Osteoblast (primary cell): ENCODE results near the gene ARHGAP23. TPM values are rescaled to one million over a fixed set of nuclear protein-coding genes. Genes with fewer than 3 reads are reported as not detected.
A peak's percentile ranks its signal among the peaks of the same experiment; 100 is the strongest.
"Not testable (repeated sequence)": the region's sequence is repeated elsewhere in the genome, so short reads cannot be mapped to it uniquely, and the experiment has no call there.

Experiments
- DNase-seq: peaks from one replicate; pipeline ENCODE4 v3.0.0; 2011; ENCODE audit warnings: low spot score, mixed read lengths; ENCODE audit not compliant: insufficient read length; ENCODE audit errors: missing footprints
- H2AFZ ChIP-seq: 2 replicates; pipeline ENCODE4 v1.6.0; 2011; ENCODE audit warnings: mild to moderate bottlenecking, low read length
- H3K27ac ChIP-seq: 2 replicates; pipeline ENCODE4 v1.5.1; 2011; ENCODE audit warnings: mild to moderate bottlenecking, low read depth, low read length, moderate library complexity
- H3K27me3 ChIP-seq: 2 replicates; pipeline ENCODE4 v1.6.0; 2012; ENCODE audit warnings: mild to moderate bottlenecking, control low read depth, inconsistent platforms, low read length, moderate library complexity; ENCODE audit not compliant: insufficient read depth
- H3K36me3 ChIP-seq: 2 replicates; pipeline ENCODE4 v1.5.1; 2011; ENCODE audit warnings: mild to moderate bottlenecking, low read length, control low read depth, moderate library complexity; ENCODE audit not compliant: insufficient read depth
- H3K4me1 ChIP-seq: 2 replicates; pipeline ENCODE4 v1.5.1; 2011; ENCODE audit warnings: mild to moderate bottlenecking, low read length, control low read depth, moderate library complexity; ENCODE audit not compliant: insufficient read depth
- H3K4me2 ChIP-seq: 2 replicates; pipeline ENCODE4 v1.6.0; 2011; ENCODE audit warnings: mild to moderate bottlenecking, low read length; ENCODE audit not compliant: insufficient read depth
- H3K4me3 ChIP-seq: fragments of 200-600 bp; sonication (generic); 3 replicates; pipeline ENCODE4 v1.5.1; 2012; ENCODE audit warnings: mild to moderate bottlenecking, low read length, inconsistent platforms; ENCODE audit not compliant: insufficient read depth
- H3K79me2 ChIP-seq: 2 replicates; pipeline ENCODE4 v1.6.0; 2012; ENCODE audit warnings: mild to moderate bottlenecking, low read length, control low read depth, inconsistent platforms; ENCODE audit not compliant: insufficient read depth
- H3K9me3 ChIP-seq: 2 replicates; pipeline ENCODE4 v1.5.1; 2011; ENCODE audit warnings: low read depth, low read length, control low read depth
- H4K20me1 ChIP-seq: 2 replicates; pipeline ENCODE4 v1.6.0; 2012; ENCODE audit warnings: mild to moderate bottlenecking, low read length, control low read depth; ENCODE audit not compliant: insufficient read depth
- total RNA-seq: library from RNA; depleted of rRNA; stranded (reverse); fragments of >200 nt; gene quantifications from 2 replicates; pipeline ENCODE4 v1.2.3, GENCODE V29; 2012
- TF ChIP-seq, protein P1 (sequence below): IDR thresholded peaks from 2 replicates; pipeline ENCODE4 v1.5.1; 2011; ENCODE audit warnings: mild to moderate bottlenecking, low read depth, low read length, moderate library complexity; ENCODE audit errors: extremely low read depth

The ARHGAP23 gene
- total RNA-seq, 1 donor: 47.0 TPM

DNA sequence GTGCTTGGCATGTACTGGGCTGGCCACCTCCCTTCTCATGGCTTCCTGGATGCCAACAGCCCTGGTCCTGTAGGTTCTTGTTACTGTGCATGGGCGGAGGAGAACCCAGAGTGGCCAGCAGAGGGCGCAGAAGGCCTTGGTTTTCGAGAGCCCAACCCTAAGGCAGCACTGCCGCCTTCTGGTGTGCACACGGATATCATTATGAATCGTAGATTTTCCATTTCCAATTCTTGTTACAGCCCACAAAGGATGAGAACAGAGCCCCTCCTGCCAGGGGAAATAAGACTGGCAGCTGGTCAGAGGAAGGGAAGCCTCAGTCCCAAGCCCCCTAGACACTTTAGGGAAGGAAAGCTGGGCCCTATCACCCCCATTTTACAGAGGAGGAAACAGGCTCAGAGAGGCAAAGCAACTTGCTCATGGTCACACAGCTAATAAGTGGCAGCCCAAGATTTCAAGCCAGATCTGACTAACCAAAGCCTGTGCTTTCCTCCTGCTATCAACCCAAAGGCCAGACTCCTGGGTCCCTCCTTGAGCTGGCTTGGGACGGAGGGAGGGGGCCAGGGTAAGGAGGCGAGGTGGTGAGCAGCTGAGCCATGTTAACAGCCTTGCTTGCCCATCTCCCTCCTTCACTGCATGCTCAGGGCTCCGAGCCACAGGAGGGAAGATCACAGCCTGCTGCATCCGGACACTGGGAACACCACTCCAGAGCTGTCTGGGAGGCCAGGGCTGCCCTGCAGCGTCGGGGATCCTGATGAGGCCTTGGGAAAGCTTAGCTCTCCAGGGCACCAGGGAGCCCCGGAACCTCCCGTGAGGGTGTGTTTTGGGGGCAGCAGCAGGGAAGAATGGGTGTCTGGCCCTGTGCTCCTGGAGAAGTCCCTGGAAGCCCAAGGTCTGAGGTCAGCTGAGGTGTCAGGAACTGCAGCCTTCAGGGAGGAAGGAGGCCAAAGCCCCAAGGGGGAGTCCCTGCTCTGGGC lies 64.1 kb downstream of the ARHGAP23 start:
- peak overlapping the region; percentile 23 for H3K27ac ChIP-seq
- not testable (repeated sequence) for H3K27me3 ChIP-seq

DNA sequence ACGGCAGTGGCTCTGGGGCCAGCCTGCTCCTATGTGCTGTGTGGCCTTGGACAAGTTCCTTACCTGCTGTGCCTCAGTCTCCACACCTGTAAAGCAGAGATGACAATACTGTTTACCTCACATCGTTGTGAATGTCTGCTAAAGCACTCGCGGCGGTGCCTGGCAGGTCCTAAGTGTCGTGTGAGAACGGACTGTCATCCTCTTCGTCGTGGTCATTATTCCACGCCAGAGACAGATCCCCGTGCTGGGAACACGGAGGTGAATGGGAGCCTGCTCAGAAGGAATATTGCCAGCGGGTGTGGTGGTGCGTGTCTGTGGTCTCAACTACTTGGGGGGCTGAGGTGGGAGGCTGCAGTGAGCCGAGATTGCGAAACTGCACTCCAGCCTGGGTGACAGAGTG lies 65.9 kb downstream of the ARHGAP23 start:
- DNase-seq, H2AFZ ChIP-seq, H3K4me2 ChIP-seq, H3K4me1 ChIP-seq, H3K27ac ChIP-seq, H3K9me3 ChIP-seq, H3K27me3 ChIP-seq, H3K4me3 ChIP-seq: not testable (repeated sequence)
- H3K36me3 ChIP-seq: peaks cover 68% of the 10 kb centered on the region
- H4K20me1 ChIP-seq: peaks cover 15% of the 10 kb centered on the region
- H3K79me2 ChIP-seq: peaks cover 12% of the 10 kb centered on the region

More for the DNA sequence above, 64.1 kb downstream of the ARHGAP23 start:
- peaks cover 57% of the 10 kb centered on the region for H3K36me3 ChIP-seq
- peaks cover 15% of the 10 kb centered on the region for H4K20me1 ChIP-seq
- peak; percentile 88 for DNase-seq
- TF ChIP-seq, protein P1, sequence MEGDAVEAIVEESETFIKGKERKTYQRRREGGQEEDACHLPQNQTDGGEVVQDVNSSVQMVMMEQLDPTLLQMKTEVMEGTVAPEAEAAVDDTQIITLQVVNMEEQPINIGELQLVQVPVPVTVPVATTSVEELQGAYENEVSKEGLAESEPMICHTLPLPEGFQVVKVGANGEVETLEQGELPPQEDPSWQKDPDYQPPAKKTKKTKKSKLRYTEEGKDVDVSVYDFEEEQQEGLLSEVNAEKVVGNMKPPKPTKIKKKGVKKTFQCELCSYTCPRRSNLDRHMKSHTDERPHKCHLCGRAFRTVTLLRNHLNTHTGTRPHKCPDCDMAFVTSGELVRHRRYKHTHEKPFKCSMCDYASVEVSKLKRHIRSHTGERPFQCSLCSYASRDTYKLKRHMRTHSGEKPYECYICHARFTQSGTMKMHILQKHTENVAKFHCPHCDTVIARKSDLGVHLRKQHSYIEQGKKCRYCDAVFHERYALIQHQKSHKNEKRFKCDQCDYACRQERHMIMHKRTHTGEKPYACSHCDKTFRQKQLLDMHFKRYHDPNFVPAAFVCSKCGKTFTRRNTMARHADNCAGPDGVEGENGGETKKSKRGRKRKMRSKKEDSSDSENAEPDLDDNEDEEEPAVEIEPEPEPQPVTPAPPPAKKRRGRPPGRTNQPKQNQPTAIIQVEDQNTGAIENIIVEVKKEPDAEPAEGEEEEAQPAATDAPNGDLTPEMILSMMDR: peak; percentile 71
- H3K4me3 ChIP-seq, H3K9me3 ChIP-seq, H3K4me1 ChIP-seq, H2AFZ ChIP-seq, H3K4me2 ChIP-seq: not testable (repeated sequence)
- peaks cover 14% of the 10 kb centered on the region for H3K79me2 ChIP-seq

DNA sequence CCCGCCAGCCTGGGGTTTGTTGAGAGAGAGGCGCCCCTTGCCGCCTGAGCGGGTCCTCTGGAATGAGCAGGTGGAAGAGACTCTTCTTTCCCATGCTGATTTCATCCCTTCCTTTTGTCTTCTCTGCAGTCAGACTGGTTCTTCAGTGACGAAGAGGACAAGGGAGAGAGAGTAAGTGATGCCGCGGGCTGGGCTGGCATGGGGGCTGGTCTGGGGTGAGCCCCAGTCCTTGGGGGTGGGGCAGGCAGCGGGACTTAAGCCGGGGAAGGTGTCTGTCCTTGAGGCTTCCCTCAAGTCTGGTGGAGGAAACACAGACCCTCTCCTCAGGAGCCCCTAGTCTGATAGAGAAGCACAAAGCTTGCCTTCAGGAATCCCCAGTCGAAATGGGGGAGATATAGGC lies 69.4 kb downstream of the ARHGAP23 start:
- not testable (repeated sequence) for H3K4me3 ChIP-seq, H3K79me2 ChIP-seq, H3K4me1 ChIP-seq, H3K27me3 ChIP-seq, DNase-seq, H2AFZ ChIP-seq, H3K27ac ChIP-seq, H4K20me1 ChIP-seq, H3K9me3 ChIP-seq, H3K4me2 ChIP-seq
- peaks cover 60% of the 10 kb centered on the region for H3K36me3 ChIP-seq

DNA sequence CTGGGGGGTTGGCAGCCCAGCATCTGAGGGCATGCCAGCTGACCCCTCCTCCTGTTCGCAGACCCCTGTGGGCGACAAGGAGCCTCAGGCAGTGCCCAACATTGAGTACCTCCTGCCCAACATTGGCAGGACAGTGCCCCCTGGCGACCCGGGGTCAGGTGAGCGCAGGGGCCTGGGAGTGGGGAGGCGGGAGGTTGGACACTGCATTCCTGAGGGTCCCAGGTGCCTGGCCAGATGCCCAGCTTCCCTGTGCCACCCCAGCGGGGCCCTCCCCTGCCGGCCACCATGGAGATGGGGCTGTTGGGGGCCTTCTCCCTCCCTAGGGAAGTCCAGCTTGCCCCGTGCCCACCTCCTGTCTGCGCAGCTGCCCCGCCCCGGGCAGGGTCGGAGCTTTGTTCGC lies 70.1 kb downstream of the ARHGAP23 start:
- no peaks in the 10 kb centered on the region for H3K4me1 ChIP-seq
- TF ChIP-seq, protein P1: no peak

DNA sequence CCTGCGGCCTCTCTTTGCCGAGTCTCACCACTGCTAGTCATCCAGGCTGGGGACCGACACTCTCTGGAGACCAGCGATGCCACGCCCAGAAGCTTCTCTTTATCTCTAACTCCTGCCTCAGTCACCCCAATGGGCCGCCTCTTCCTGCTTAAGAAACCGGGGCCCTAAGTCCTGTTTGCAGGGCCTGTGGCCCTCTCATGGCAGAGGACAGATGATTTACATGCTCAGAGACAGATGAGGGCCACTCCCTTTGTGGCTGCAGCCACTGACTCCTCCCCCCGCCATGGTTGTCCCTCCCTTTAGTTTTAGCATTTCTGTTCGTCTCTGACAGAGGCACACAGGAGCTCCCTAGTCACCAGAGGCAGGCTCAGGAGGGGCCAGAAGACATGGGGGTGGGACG lies 71.0 kb downstream of the ARHGAP23 start:
- H3K27ac ChIP-seq, H3K4me2 ChIP-seq: not testable (repeated sequence)

More for the DNA sequence above, 70.1 kb downstream of the ARHGAP23 start:
- Histone ChIP-seq H3K27ac (no peak overlapping the region), H3K36me3 (peaks cover 59% of the 10 kb centered on the region), H2AFZ (no peak overlapping the region), H3K4me2 (no peak overlapping the region), H3K4me3 (no peak overlapping the region), H4K20me1 (peaks cover 8% of the 10 kb centered on the region), H3K79me2 (peaks cover 9% of the 10 kb centered on the region), H3K27me3 (no peaks in the 10 kb centered on the region), H3K9me3 (no peaks in the 10 kb centered on the region)
- DNase-seq: peak; percentile 34

DNA sequence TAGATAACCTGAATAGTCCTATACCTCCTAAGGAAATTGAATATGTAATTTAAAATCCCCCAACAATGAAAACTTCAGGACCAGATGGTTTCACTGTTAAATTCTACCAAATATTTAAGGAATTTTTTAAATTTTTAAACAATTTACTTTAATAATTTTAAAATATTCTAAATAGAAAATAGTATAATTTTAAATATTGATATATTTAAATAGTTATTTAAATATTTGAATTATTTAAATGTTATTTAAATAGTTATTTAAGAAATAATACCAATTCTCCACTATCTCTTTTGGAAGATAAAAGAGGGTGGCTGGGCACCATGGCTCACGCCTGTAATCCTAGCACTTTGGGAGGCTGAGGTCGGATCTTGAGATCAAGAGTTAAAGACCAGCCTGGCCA lies 73.5 kb downstream of the ARHGAP23 start:
- not testable (repeated sequence) for H4K20me1 ChIP-seq, H3K9me3 ChIP-seq, H3K27ac ChIP-seq, H3K4me1 ChIP-seq, H2AFZ ChIP-seq, H3K27me3 ChIP-seq, H3K4me3 ChIP-seq, H3K4me2 ChIP-seq, H3K79me2 ChIP-seq, DNase-seq
- H3K36me3 ChIP-seq: peaks cover 62% of the 10 kb centered on the region

More for the DNA sequence above, 71.0 kb downstream of the ARHGAP23 start:
- H3K9me3 ChIP-seq, H2AFZ ChIP-seq, H3K27me3 ChIP-seq, DNase-seq, H4K20me1 ChIP-seq, H3K4me3 ChIP-seq, H3K79me2 ChIP-seq, H3K4me1 ChIP-seq: not testable (repeated sequence)
- H3K36me3 ChIP-seq: peaks cover 59% of the 10 kb centered on the region

DNA sequence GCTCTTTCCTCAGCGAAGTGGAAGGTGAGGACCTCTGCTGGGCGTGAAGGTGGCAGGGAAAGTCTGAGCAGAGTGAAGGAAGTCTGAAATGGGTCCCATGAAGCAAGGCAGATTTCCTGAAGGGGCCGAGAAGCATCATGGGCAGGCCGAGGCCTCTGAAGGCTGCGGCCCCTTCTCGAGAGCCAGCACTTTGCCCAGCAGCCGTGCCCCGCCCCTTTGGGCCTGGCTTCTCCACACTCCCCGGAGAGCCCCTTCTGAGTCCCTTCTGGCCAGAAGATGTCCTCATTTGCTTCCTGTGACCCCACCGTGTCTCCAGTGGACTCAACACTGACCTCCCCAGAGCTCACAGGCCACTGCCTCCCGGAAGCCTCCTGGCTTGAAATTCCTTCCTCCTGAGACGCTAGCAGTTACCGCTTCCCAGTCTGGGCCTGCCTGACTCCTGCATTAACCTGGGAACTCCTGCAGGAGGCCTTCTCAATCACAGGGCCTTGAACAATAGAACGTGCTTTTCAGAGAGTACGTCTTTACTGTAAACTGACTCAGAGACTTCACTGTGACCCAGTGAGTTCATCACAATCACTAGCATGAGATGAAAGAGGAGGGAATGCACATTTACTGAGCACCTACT lies 75.1 kb downstream of the ARHGAP23 start:
- peaks cover 62% of the 10 kb centered on the region for H3K36me3 ChIP-seq

More for the DNA sequence above, 75.1 kb downstream of the ARHGAP23 start:
- not testable (repeated sequence) for H3K27me3 ChIP-seq, H3K4me1 ChIP-seq, H3K4me2 ChIP-seq, H3K27ac ChIP-seq, H3K9me3 ChIP-seq, H3K79me2 ChIP-seq, H3K4me3 ChIP-seq, H2AFZ ChIP-seq, H4K20me1 ChIP-seq, DNase-seq
